ENCODE results near the gene ITGA3.
"Not testable (repeated sequence)": the region's sequence is repeated elsewhere in the genome, so short reads cannot be mapped to it uniquely, and the experiment has no call there.

Gene ITGA3

GRCh38 chr17:50052241-50052796, 3.6 kb upstream of the ITGA3 start:
- DNase-seq (ENCODE audit: low read depth in 2 of 2), result no peak

- DNase-seq (ENCODE audit: low read depth in 2 of 2), result no peak
Observed at GRCh38 chr17:50052822-50053653, 2.9 kb upstream of the ITGA3 start.

GRCh38 chr17:50053654-50053960, 2.3 kb upstream of the ITGA3 start:
- DNase-seq (ENCODE audit: low read depth in 2 of 2), result no peak

GRCh38 chr17:50055055-50055425, 870 bp upstream of the ITGA3 start:
- no peak for DNase-seq (ENCODE audit: low read depth in 2 of 2)

- DNase-seq (ENCODE audit: low read depth in 2 of 2), result peak; percentile 38 to 52
Observed at GRCh38 chr17:50056217-50056960, 479 bp downstream of the ITGA3 start.

GRCh38 chr17:50056961-50057330, 1.0 kb downstream of the ITGA3 start:
- no peak for DNase-seq (ENCODE audit: low read depth in 2 of 2)

GRCh38 chr17:50057521-50057991, 1.6 kb downstream of the ITGA3 start:
- DNase-seq (ENCODE audit: low read depth in 2 of 2), result no peak

- no peak for DNase-seq (ENCODE audit: low read depth in 2 of 2)
Observed at GRCh38 chr17:50058296-50058953, 2.5 kb downstream of the ITGA3 start.

GRCh38 chr17:50059256-50059655, 3.3 kb downstream of the ITGA3 start:
- no peak for DNase-seq (ENCODE audit: low read depth in 2 of 2)

- DNase-seq (ENCODE audit: low read depth in 2 of 2), result no peak
Observed at GRCh38 chr17:50059759-50060273, 3.9 kb downstream of the ITGA3 start.

- DNase-seq (ENCODE audit: low read depth in 2 of 2), result no peak
Observed at GRCh38 chr17:50060951-50061712, 5.2 kb downstream of the ITGA3 start.

GRCh38 chr17:50061713-50062045, 5.8 kb downstream of the ITGA3 start:
- DNase-seq (ENCODE audit: low read depth in 2 of 2), result not testable (repeated sequence)

- no peak for DNase-seq (ENCODE audit: low read depth in 2 of 2)
Observed at GRCh38 chr17:50062293-50063243, 6.7 kb downstream of the ITGA3 start.

GRCh38 chr17:50063561-50064252, 7.8 kb downstream of the ITGA3 start:
- no peak for DNase-seq (ENCODE audit: low read depth in 2 of 2)

- DNase-seq (ENCODE audit: low read depth in 2 of 2), result no peak
Observed at GRCh38 chr17:50064253-50065001, 8.5 kb downstream of the ITGA3 start.

- DNase-seq (ENCODE audit: low read depth in 2 of 2), result no peak
Observed at GRCh38 chr17:50065056-50065455, 9.1 kb downstream of the ITGA3 start.

- no peak for DNase-seq (ENCODE audit: low read depth in 2 of 2)
Observed at GRCh38 chr17:50066995-50067394, 11.1 kb downstream of the ITGA3 start.

GRCh38 chr17:50067996-50068395, 12.1 kb downstream of the ITGA3 start:
- no peak for DNase-seq (ENCODE audit: low read depth in 2 of 2)
